Measurements from ENCODE around the gene PLEKHA7.
"Not testable (repeated sequence)": the region's sequence is repeated elsewhere in the genome, so short reads cannot be mapped to it uniquely, and the experiment has no call there.

PLEKHA7 gene

GRCh38 chr11:16876053-16876752 is 138.0 kb downstream of the PLEKHA7 start:
- DNase-seq = no peak

- no peak for DNase-seq
Observed at GRCh38 chr11:16874275-16874975, 139.8 kb downstream of the PLEKHA7 start.

- DNase-seq = no peak
Observed at GRCh38 chr11:16873289-16873688, 140.9 kb downstream of the PLEKHA7 start.

GRCh38 chr11:16871368-16871767 is 142.8 kb downstream of the PLEKHA7 start:
- DNase-seq = no peak

GRCh38 chr11:16867097-16867496 is 147.1 kb downstream of the PLEKHA7 start:
- no peak for DNase-seq

GRCh38 chr11:16864428-16864827 is 149.8 kb downstream of the PLEKHA7 start:
- DNase-seq = not testable (repeated sequence)

GRCh38 chr11:16863389-16863788 is 150.8 kb downstream of the PLEKHA7 start:
- no peak for DNase-seq

- no peak for DNase-seq
Observed at GRCh38 chr11:16862726-16863125, 151.5 kb downstream of the PLEKHA7 start.

- DNase-seq = no peak
Observed at GRCh38 chr11:16861862-16862261, 152.4 kb downstream of the PLEKHA7 start.

- DNase-seq = no peak
Observed at GRCh38 chr11:16860617-16861016, 153.6 kb downstream of the PLEKHA7 start.

GRCh38 chr11:16859651-16860050 is 154.6 kb downstream of the PLEKHA7 start:
- DNase-seq = no peak

GRCh38 chr11:16857186-16857585 is 157.0 kb downstream of the PLEKHA7 start:
- no peak for DNase-seq

GRCh38 chr11:16856022-16856471 is 158.2 kb downstream of the PLEKHA7 start:
- no peak for DNase-seq

- DNase-seq = no peak
Observed at GRCh38 chr11:16854979-16855378, 159.2 kb downstream of the PLEKHA7 start.

- no peak for DNase-seq
Observed at GRCh38 chr11:16853859-16854258, 160.4 kb downstream of the PLEKHA7 start.

- DNase-seq = no peak
Observed at GRCh38 chr11:16853266-16853665, 160.9 kb downstream of the PLEKHA7 start.

GRCh38 chr11:16846305-16846704 is 167.9 kb downstream of the PLEKHA7 start:
- DNase-seq = no peak

- no peak for DNase-seq
Observed at GRCh38 chr11:16844268-16844771, 169.9 kb downstream of the PLEKHA7 start.

- DNase-seq = peak; percentile 28 to 37
Observed at GRCh38 chr11:16843294-16843693, 170.9 kb downstream of the PLEKHA7 start.

- no peak for DNase-seq
Observed at GRCh38 chr11:16841984-16842383, 172.2 kb downstream of the PLEKHA7 start.

GRCh38 chr11:16841481-16841880 is 172.7 kb downstream of the PLEKHA7 start:
- no peak for DNase-seq

GRCh38 chr11:16840951-16841350 is 173.3 kb downstream of the PLEKHA7 start:
- DNase-seq = no peak

- DNase-seq = no peak
Observed at GRCh38 chr11:16839821-16840220, 174.4 kb downstream of the PLEKHA7 start.

- no peak for DNase-seq
Observed at GRCh38 chr11:16834384-16834783, 179.8 kb downstream of the PLEKHA7 start.

All from SHP77 (cell line).